HepG2 (cell line): Measurements from ENCODE around the gene ITGA2. TPM values are rescaled to one million over a fixed set of nuclear protein-coding genes. Genes with fewer than 3 reads are reported as not detected.

ENCODE experiments used
- ATAC-seq: fragments of 200-7000 bp; cut with Tn5 transposase; 3 replicates; pipeline ENCODE4 v1.9.1; 2020; ENCODE audit warnings: mild to moderate bottlenecking, moderate library complexity
- BruUV-seq: library from RNA; stranded (reverse); fragments of 400-500 nt; replicated peaks from 2 replicates; lab custom pipeline; 2021; lab: Mats Ljungman, UMichigan
- CTCF ChIA-PET: fragments of 300-600 bp; formaldehyde crosslinking; extraction: SDS; loops from one replicate; lab custom pipeline; 2021; ENCODE audit warnings: low total read pairs, inconsistent platforms, low intra/inter-chr PET ratio; lab: Yijun Ruan, JAX
- POLR2A ChIA-PET: fragments of 350-600 bp; sonication (Branson Sonifier 250); formaldehyde crosslinking; loops from one replicate; lab custom pipeline; 2020; ENCODE audit warnings: antibody characterized with exemption, inconsistent platforms; lab: Yijun Ruan, JAX
- DNase-seq: peaks from one replicate; pipeline ENCODE4 v3.0.0-alpha.2; 2015; ENCODE audit warnings: low spot score
- FAIRE-seq: peaks from 3 replicates; lab custom pipeline; 2011; peaks lifted over from hg19 to GRCh38; lab: Jason Lieb, UNC
- H2AFZ ChIP-seq: one replicate; pipeline ENCODE4 v1.6.1; 2011; ENCODE audit warnings: low read length, inconsistent platforms
- H3K27ac ChIP-seq: fragments of 300-600 bp; 3 replicates; pipeline ENCODE4 v1.8.0; 2011; ENCODE audit warnings: mixed run types, mild to moderate bottlenecking, mixed read lengths, low read length, inconsistent platforms; ENCODE audit not compliant: insufficient read depth; ENCODE audit errors: extremely low read length
- H3K27me3 ChIP-seq, 2 experiments: fragments of 200-600 bp in 1 of 2; 2 replicates in 1 of 2; 3 replicates in 1 of 2; pipeline versions ENCODE4 v1.6.0 to v1.8.0; 2011; ENCODE audit warnings: low read length in 2 of 2, mild to moderate bottlenecking in 2 of 2, moderate library complexity in 2 of 2, inconsistent platforms in 1 of 2; ENCODE audit not compliant: insufficient read depth in 2 of 2, control insufficient read depth in 1 of 2
- H3K36me3 ChIP-seq, 2 experiments: fragments of 200-600 bp in 1 of 2; replicated peaks in 1 of 2; 2 replicates in 1 of 2; 3 replicates in 1 of 2; pipeline versions ENCODE4 v1.5.1 to v1.8.0; 2011; ENCODE audit warnings: low read length in 2 of 2, inconsistent platforms in 1 of 2; ENCODE audit not compliant: insufficient read depth in 2 of 2, control insufficient read depth in 1 of 2
- H3K4me1 ChIP-seq: 2 replicates; pipeline ENCODE4 v1.5.1; 2012; ENCODE audit warnings: low read length, inconsistent platforms; ENCODE audit not compliant: insufficient read depth
- H3K4me2 ChIP-seq: 2 replicates; pipeline ENCODE4 v1.6.0; 2011; ENCODE audit warnings: low read depth, low read length, inconsistent platforms
- H3K4me3 ChIP-seq, 3 experiments: fragments of 200-600 bp in 1 of 3; sonication (generic), shearing (Covaris generic) in 1 of 3; replicated peaks in 1 of 3; 2 replicates each; pipeline ENCODE4 v1.5.1; 2011 to 2016; ENCODE audit warnings: low read length in 3 of 3, inconsistent platforms in 2 of 3, low read depth in 2 of 3, mild to moderate bottlenecking in 2 of 3, control low read depth in 1 of 3, mixed read lengths in 1 of 3; ENCODE audit not compliant: insufficient read depth in 1 of 3
- H3K79me2 ChIP-seq: one replicate; pipeline ENCODE4 v1.6.1; 2011; ENCODE audit warnings: low read length, inconsistent platforms; ENCODE audit not compliant: insufficient read depth
- H3K9ac ChIP-seq: 2 replicates; pipeline ENCODE4 v1.6.0; 2011; ENCODE audit warnings: mild to moderate bottlenecking, low read depth, low read length, inconsistent platforms; ENCODE audit not compliant: insufficient read depth
- H3K9me3 ChIP-seq: 2 replicates; pipeline ENCODE4 v1.5.1; 2012; ENCODE audit warnings: mild to moderate bottlenecking, low read length
- H4K20me1 ChIP-seq: 2 replicates; pipeline ENCODE4 v1.6.0; 2011; ENCODE audit warnings: inconsistent platforms, mild to moderate bottlenecking, low read length, moderate library complexity; ENCODE audit not compliant: insufficient read depth
- KMT2A ChIP-seq: sonication (generic); formaldehyde crosslinking; IDR thresholded peaks from 2 replicates; pipeline ENCODE4 v1.4.0; 2020; ENCODE audit warnings: missing genetic modification reagents
- MEIS2 ChIP-seq: sonication (generic); formaldehyde crosslinking; IDR thresholded peaks from 2 replicates; pipeline ENCODE4 v1.9.0; 2021; ENCODE audit warnings: mild to moderate bottlenecking, missing genetic modification reagents
- NFYC ChIP-seq: IDR thresholded peaks from 2 replicates; pipeline ENCODE4 v1.6.1; 2016; ENCODE audit warnings: missing genetic modification reagents, missing compliant biosample characterization
- POLR2AphosphoS5 ChIP-seq: IDR thresholded peaks from 2 replicates; pipeline ENCODE4 v1.6.1; 2012; ENCODE audit warnings: low read depth, low read length
- TSC22D2 ChIP-seq: sonication (generic); formaldehyde crosslinking; IDR thresholded peaks from 2 replicates; pipeline ENCODE4 v1.5.1; 2020; ENCODE audit warnings: missing genetic modification reagents, mild to moderate bottlenecking, borderline replicate concordance
- ZNF121 ChIP-seq: sonication (generic); formaldehyde crosslinking; IDR thresholded peaks from 2 replicates; pipeline ENCODE4 v1.5.0; 2020; ENCODE audit warnings: mild to moderate bottlenecking, missing genetic modification reagents
- ZNF607 ChIP-seq: sonication (generic); formaldehyde crosslinking; IDR thresholded peaks from 2 replicates; pipeline ENCODE4 v1.5.1; 2020; ENCODE audit warnings: missing genetic modification reagents, mild to moderate bottlenecking, borderline replicate concordance
- ZNF660 ChIP-seq: sonication (generic); formaldehyde crosslinking; IDR thresholded peaks from 2 replicates; pipeline ENCODE4 v1.5.1; 2020; ENCODE audit warnings: mild to moderate bottlenecking, low read depth, missing genetic modification reagents, borderline replicate concordance
- ZNF772 ChIP-seq: sonication (generic); formaldehyde crosslinking; IDR thresholded peaks from 2 replicates; pipeline ENCODE4 v1.5.0; 2020; ENCODE audit warnings: mild to moderate bottlenecking, missing genetic modification reagents
- WGBS: methylation state at CpG from one replicate; pipeline ENCODE4 v1.1.6; 2017; ENCODE audit warnings: low lambda C conversion rate; 5-methylcytosine and 5-hydroxymethylcytosine counted together
- in situ Hi-C: cut with HindIII; loops from 2 replicates; pipeline ENCODE4 v1.10.0; 2017; ENCODE audit warnings: low pct_unique_long_range_greater_than_20kb; ENCODE audit not compliant: extremely low pct_ligation_motif_present
- intact Hi-C: fragments of 100-400 bp; cut with micrococcal nuclease; formaldehyde crosslinking; loops from one replicate; pipeline ENCODE4 v1.10.0; 2022; ENCODE audit not compliant: unreplicated experiment
- polyA plus RNA-seq, 8 experiments: library from polyadenylated mRNA; depleted of rRNA in 3 of 8; stranded (reverse) in 7 of 8; unstranded in 1 of 8; fragments of >200 nt; fragmentation: Illumina TruSeq in 4 of 8; extraction: Trizol in 4 of 8; gene quantifications; 2 replicates each; pipeline versions ENCODE4 v1.2.1 to v1.2.3, GENCODE V29; 2011 to 2016; ENCODE audit warnings: low read depth in 4 of 8, missing spikeins in 1 of 8, mixed read lengths in 1 of 8; ENCODE audit not compliant: insufficient read depth in 1 of 8
- total RNA-seq, 5 experiments: library from RNA; depleted of rRNA; stranded (reverse); fragments of >200 nt; fragmentation: Illumina TruSeq; extraction: Trizol; gene quantifications; 2 replicates each; pipeline ENCODE4 v1.2.3, GENCODE V29; 2016; ENCODE audit warnings: low read depth in 1 of 5
- TF ChIP-seq, protein P1 (sequence below): sonication (generic); formaldehyde crosslinking; conservative IDR thresholded peaks from 2 replicates; pipeline ENCODE4 v1.4.0; 2020; ENCODE audit warnings: missing genetic modification reagents

ITGA2 gene
- total and polyA plus RNA-seq, 2 of the 13 experiments (the other 11 are each of a cell fraction or from before 2014, with no cell fraction given): 15.8 to 58.3 TPM

DNA sequence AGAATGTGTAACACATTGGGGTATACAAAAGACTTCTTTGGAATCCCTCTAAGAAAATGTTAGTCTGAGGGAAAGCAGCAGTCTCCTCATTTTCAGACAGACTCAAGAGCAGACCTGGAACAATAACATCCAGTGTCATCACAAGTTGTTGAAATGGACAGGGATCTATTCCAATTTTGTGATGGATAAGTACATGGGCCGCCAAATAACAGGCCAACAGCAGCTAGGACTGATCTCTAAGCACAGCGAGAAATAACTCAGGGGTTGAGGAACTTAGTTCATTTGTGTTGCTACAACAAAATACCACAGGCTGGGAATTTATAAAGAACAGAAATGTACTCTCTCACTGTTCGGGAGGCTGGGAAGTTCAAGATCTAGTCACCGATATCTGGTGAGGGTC lies 7.6 kb upstream of the ITGA2 start:
- FAIRE-seq: no peak
- intact Hi-C loops: no loop called here
- no peaks in the 10 kb centered on the region for H3K27me3 ChIP-seq
- H4K20me1 ChIP-seq: no peaks in the 10 kb centered on the region
- in situ Hi-C loops: no loop called here
- peaks cover 12% of the 10 kb centered on the region for H3K9me3 ChIP-seq
- CTCF ChIA-PET: no interaction called here
- TF ChIP-seq POLR2AphosphoS5 (no peak), ZNF121 (CRISPR knock-in tag) (no peak), NFYC (CRISPR knock-in tag) (no peak), MEIS2 (CRISPR knock-in tag) (no peak), ZNF772 (CRISPR knock-in tag) (no peak), ZNF660 (no peak), KMT2A (CRISPR knock-in tag) (no peak), TSC22D2 (CRISPR knock-in tag) (no peak), ZNF607 (no peak)
- TF ChIP-seq, all 625 proteins: peak for 0
- no peak overlapping the region for H3K4me2 ChIP-seq
- no peak for DNase-seq
- H3K4me3 ChIP-seq: no peak overlapping the region
- H3K27ac ChIP-seq: no peak overlapping the region
- POLR2A ChIA-PET: no interaction called here
- no TSS peak for BruUV-seq
- no peak overlapping the region for H2AFZ ChIP-seq
- H3K9ac ChIP-seq: no peak overlapping the region
- no peaks in the 10 kb centered on the region for H3K79me2 ChIP-seq
- peaks cover 27% of the 10 kb centered on the region for H3K4me1 ChIP-seq
- no peak for ATAC-seq
- 89% methylated on average over 4 of the region's 4 CpGs for WGBS
- H3K36me3 ChIP-seq: no peaks in the 10 kb centered on the region

DNA sequence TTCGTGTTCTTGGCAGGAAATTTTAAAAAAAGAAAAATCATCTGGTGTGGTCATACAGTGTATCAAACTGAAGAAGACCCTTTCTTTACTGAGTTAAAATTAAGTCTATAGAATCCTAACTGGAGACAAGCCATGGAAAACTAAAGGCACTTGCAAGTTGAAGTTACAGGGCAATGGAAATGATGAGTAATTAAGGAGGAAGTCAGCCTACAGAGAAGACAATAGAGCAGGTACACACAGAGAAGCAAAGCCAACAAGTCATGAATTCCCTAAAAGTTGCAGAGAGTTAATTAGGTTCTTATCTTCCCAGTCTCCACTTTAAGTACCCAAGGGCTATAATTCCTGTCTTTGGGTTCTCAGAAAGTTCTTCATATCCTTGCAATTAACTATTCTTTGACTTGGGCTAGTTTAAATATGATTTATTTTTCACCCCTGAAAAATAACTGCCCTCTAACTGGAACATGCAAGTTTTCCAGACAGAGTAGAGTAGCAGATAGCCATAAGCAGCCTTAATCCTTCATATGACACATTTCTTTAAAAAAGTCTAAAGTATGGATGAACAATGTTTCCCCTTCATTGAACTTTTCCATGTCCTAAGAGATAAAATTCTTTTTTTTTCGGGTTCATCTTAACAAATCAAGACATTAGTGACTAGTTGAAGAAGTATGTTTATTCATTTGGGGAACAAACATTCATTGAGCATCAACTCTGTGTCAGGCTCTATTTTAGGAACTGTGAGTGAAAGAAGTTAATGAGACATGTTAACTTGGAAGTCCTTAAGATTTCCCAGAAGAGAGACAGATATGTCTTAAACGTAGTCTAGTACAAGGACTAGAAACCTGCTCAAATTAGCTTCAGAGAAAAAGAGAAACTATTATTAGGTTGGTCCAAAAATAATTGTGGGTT lies 5.2 kb upstream of the ITGA2 start:
- DNase-seq (no peak), FAIRE-seq (no peak), ATAC-seq (no peak)
- Histone ChIP-seq H3K4me1 (peaks cover 35% of the 10 kb centered on the region), H2AFZ (no peak overlapping the region), H3K4me3 (no peak overlapping the region), H4K20me1 (no peaks in the 10 kb centered on the region), H3K27me3 (no peaks in the 10 kb centered on the region), H3K36me3 (no peaks in the 10 kb centered on the region), H3K79me2 (peaks cover 4% of the 10 kb centered on the region), H3K4me2 (no peak overlapping the region), H3K9me3 (no peaks in the 10 kb centered on the region), H3K27ac (no peak overlapping the region), H3K9ac (no peak overlapping the region)
- intact Hi-C loops (no loop called here), in situ Hi-C loops (no loop called here)
- ChIA-PET POLR2A (no interaction called here), CTCF (no interaction called here)
- WGBS: 68% methylated on average over 3 of the region's 3 CpGs
- TF ChIP-seq, protein P1, sequence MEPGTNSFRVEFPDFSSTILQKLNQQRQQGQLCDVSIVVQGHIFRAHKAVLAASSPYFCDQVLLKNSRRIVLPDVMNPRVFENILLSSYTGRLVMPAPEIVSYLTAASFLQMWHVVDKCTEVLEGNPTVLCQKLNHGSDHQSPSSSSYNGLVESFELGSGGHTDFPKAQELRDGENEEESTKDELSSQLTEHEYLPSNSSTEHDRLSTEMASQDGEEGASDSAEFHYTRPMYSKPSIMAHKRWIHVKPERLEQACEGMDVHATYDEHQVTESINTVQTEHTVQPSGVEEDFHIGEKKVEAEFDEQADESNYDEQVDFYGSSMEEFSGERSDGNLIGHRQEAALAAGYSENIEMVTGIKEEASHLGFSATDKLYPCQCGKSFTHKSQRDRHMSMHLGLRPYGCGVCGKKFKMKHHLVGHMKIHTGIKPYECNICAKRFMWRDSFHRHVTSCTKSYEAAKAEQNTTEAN (CRISPR knock-in tag): no peak
- no TSS peak for BruUV-seq
